ENCODE measurements around the gene LRFN5. TPM values are rescaled to one million over a fixed set of nuclear protein-coding genes. Genes with fewer than 3 reads are reported as not detected.

Gene LRFN5
- total and polyA plus RNA-seq, 9 donors: 5.6 to 13.7 (median 9.6) TPM

GRCh38 chr14:41636492-41637392 lies 30.1 kb downstream of the LRFN5 start:
- WGBS (ENCODE audit: insufficient coverage): 100% methylated on average over 1 of the region's 2 CpGs
- no peak for DNase-seq

GRCh38 chr14:41641690-41642089 lies 35.0 kb downstream of the LRFN5 start:
- no CpG with 5 or more reads among the region's 1 CpG for WGBS (ENCODE audit: insufficient coverage)
- Histone ChIP-seq H3K4me1 (ENCODE audit: control insufficient read depth, insufficient read depth, low read length) (no peaks in the 10 kb centered on the region), H3K27ac (ENCODE audit: low read length) (no peak overlapping the region), H3K4me3 (ENCODE audit: low read length) (no peak overlapping the region), H3K27me3 (ENCODE audit: control insufficient read depth, insufficient read depth, low read length) (no peaks in the 10 kb centered on the region), H3K36me3 (ENCODE audit: control insufficient read depth, insufficient read depth, low read length) (no peaks in the 10 kb centered on the region), H3K9me3 (replicated peaks; ENCODE audit: control insufficient read depth, low read depth, low read length) (no peaks in the 10 kb centered on the region)
- no peak for DNase-seq

More at GRCh38 chr14:41636492-41637392, 30.1 kb downstream of the LRFN5 start:
- Histone ChIP-seq H3K4me3 (ENCODE audit: low read length) (no peak overlapping the region), H3K27ac (ENCODE audit: low read length) (no peak overlapping the region), H3K27me3 (ENCODE audit: control insufficient read depth, insufficient read depth, low read length) (no peaks in the 10 kb centered on the region), H3K9me3 (replicated peaks; ENCODE audit: control insufficient read depth, low read depth, low read length) (no peaks in the 10 kb centered on the region), H3K4me1 (ENCODE audit: control insufficient read depth, insufficient read depth, low read length) (no peaks in the 10 kb centered on the region), H3K36me3 (ENCODE audit: control insufficient read depth, insufficient read depth, low read length) (no peaks in the 10 kb centered on the region)

GRCh38 chr14:41642367-41642766 lies 35.7 kb downstream of the LRFN5 start:
- DNase-seq: peak; percentile 24
- H3K9me3 ChIP-seq (replicated peaks; ENCODE audit: control insufficient read depth, low read depth, low read length): no peaks in the 10 kb centered on the region
- WGBS (ENCODE audit: insufficient coverage): no CpG with 5 or more reads among the region's 1 CpG
- no peaks in the 10 kb centered on the region for H3K36me3 ChIP-seq (ENCODE audit: control insufficient read depth, insufficient read depth, low read length)
- no peak overlapping the region for H3K4me3 ChIP-seq (ENCODE audit: low read length)
- no peak overlapping the region for H3K27ac ChIP-seq (ENCODE audit: low read length)
- H3K4me1 ChIP-seq (ENCODE audit: control insufficient read depth, insufficient read depth, low read length): no peaks in the 10 kb centered on the region
- no peaks in the 10 kb centered on the region for H3K27me3 ChIP-seq (ENCODE audit: control insufficient read depth, insufficient read depth, low read length)

GRCh38 chr14:41642789-41643188 lies 36.1 kb downstream of the LRFN5 start:
- no peak for DNase-seq
- Histone ChIP-seq H3K36me3 (ENCODE audit: control insufficient read depth, insufficient read depth, low read length) (no peaks in the 10 kb centered on the region), H3K4me1 (ENCODE audit: control insufficient read depth, insufficient read depth, low read length) (no peaks in the 10 kb centered on the region), H3K27ac (ENCODE audit: low read length) (no peak overlapping the region), H3K9me3 (replicated peaks; ENCODE audit: control insufficient read depth, low read depth, low read length) (no peaks in the 10 kb centered on the region), H3K27me3 (ENCODE audit: control insufficient read depth, insufficient read depth, low read length) (no peaks in the 10 kb centered on the region), H3K4me3 (ENCODE audit: low read length) (no peak overlapping the region)
- no CpG with 5 or more reads among the region's 2 CpGs for WGBS (ENCODE audit: insufficient coverage)

- WGBS (ENCODE audit: insufficient coverage): no CpG with 5 or more reads among the region's 1 CpG
- Histone ChIP-seq H3K4me3 (ENCODE audit: low read length) (no peak overlapping the region), H3K4me1 (ENCODE audit: control insufficient read depth, insufficient read depth, low read length) (no peaks in the 10 kb centered on the region), H3K27me3 (ENCODE audit: control insufficient read depth, insufficient read depth, low read length) (no peaks in the 10 kb centered on the region), H3K27ac (ENCODE audit: low read length) (no peak overlapping the region), H3K36me3 (ENCODE audit: control insufficient read depth, insufficient read depth, low read length) (no peaks in the 10 kb centered on the region), H3K9me3 (replicated peaks; ENCODE audit: control insufficient read depth, low read depth, low read length) (no peaks in the 10 kb centered on the region)
- no peak for DNase-seq
Measured at GRCh38 chr14:41644606-41645005, 37.9 kb downstream of the LRFN5 start.

- no peaks in the 10 kb centered on the region for H3K9me3 ChIP-seq (replicated peaks; ENCODE audit: control insufficient read depth, low read depth, low read length)
- no peaks in the 10 kb centered on the region for H3K36me3 ChIP-seq (ENCODE audit: control insufficient read depth, insufficient read depth, low read length)
- no peaks in the 10 kb centered on the region for H3K4me1 ChIP-seq (ENCODE audit: control insufficient read depth, insufficient read depth, low read length)
- no CpG with 5 or more reads among the region's 1 CpG for WGBS (ENCODE audit: insufficient coverage)
- DNase-seq: no peak
- H3K4me3 ChIP-seq (ENCODE audit: low read length): no peak overlapping the region
- no peak overlapping the region for H3K27ac ChIP-seq (ENCODE audit: low read length)
- H3K27me3 ChIP-seq (ENCODE audit: control insufficient read depth, insufficient read depth, low read length): no peaks in the 10 kb centered on the region
Measured at GRCh38 chr14:41650802-41651201, 44.1 kb downstream of the LRFN5 start.

- H3K4me1 ChIP-seq (ENCODE audit: control insufficient read depth, insufficient read depth, low read length): no peaks in the 10 kb centered on the region
- no peaks in the 10 kb centered on the region for H3K36me3 ChIP-seq (ENCODE audit: control insufficient read depth, insufficient read depth, low read length)
- H3K4me3 ChIP-seq (ENCODE audit: low read length): no peak overlapping the region
- no peaks in the 10 kb centered on the region for H3K27me3 ChIP-seq (ENCODE audit: control insufficient read depth, insufficient read depth, low read length)
- no peaks in the 10 kb centered on the region for H3K9me3 ChIP-seq (replicated peaks; ENCODE audit: control insufficient read depth, low read depth, low read length)
- no peak for DNase-seq
- WGBS (ENCODE audit: insufficient coverage): no CpG with 5 or more reads among the region's 1 CpG
- H3K27ac ChIP-seq (ENCODE audit: low read length): no peak overlapping the region
Measured at GRCh38 chr14:41654196-41654595, 47.5 kb downstream of the LRFN5 start.

GRCh38 chr14:41662780-41663472 lies 56.2 kb downstream of the LRFN5 start:
- Histone ChIP-seq H3K36me3 (ENCODE audit: control insufficient read depth, insufficient read depth, low read length) (no peaks in the 10 kb centered on the region), H3K27ac (ENCODE audit: low read length) (no peak overlapping the region), H3K9me3 (replicated peaks; ENCODE audit: control insufficient read depth, low read depth, low read length) (no peaks in the 10 kb centered on the region), H3K4me3 (ENCODE audit: low read length) (no peak overlapping the region), H3K4me1 (ENCODE audit: control insufficient read depth, insufficient read depth, low read length) (no peaks in the 10 kb centered on the region), H3K27me3 (ENCODE audit: control insufficient read depth, insufficient read depth, low read length) (no peaks in the 10 kb centered on the region)
- DNase-seq: no peak
- WGBS (ENCODE audit: insufficient coverage): 87% methylated on average over 3 of the region's 3 CpGs

- H3K4me3 ChIP-seq (ENCODE audit: low read length): no peak overlapping the region
- DNase-seq: peak; percentile 54
- no CpG with 5 or more reads among the region's 2 CpGs for WGBS (ENCODE audit: insufficient coverage)
- no peaks in the 10 kb centered on the region for H3K27me3 ChIP-seq (ENCODE audit: control insufficient read depth, insufficient read depth, low read length)
- no peak overlapping the region for H3K27ac ChIP-seq (ENCODE audit: low read length)
- no peaks in the 10 kb centered on the region for H3K4me1 ChIP-seq (ENCODE audit: control insufficient read depth, insufficient read depth, low read length)
- H3K36me3 ChIP-seq (ENCODE audit: control insufficient read depth, insufficient read depth, low read length): no peaks in the 10 kb centered on the region
- no peaks in the 10 kb centered on the region for H3K9me3 ChIP-seq (replicated peaks; ENCODE audit: control insufficient read depth, low read depth, low read length)
Measured at GRCh38 chr14:41663473-41663850, 56.8 kb downstream of the LRFN5 start.

- WGBS (ENCODE audit: insufficient coverage): no CpG with 5 or more reads among the region's 2 CpGs
Measured at GRCh38 chr14:41666301-41666700, 59.6 kb downstream of the LRFN5 start.

More at GRCh38 chr14:41666301-41666700, 59.6 kb downstream of the LRFN5 start:
- H3K27ac ChIP-seq (ENCODE audit: low read length): no peak overlapping the region
- no peaks in the 10 kb centered on the region for H3K27me3 ChIP-seq (ENCODE audit: control insufficient read depth, insufficient read depth, low read length)
- no peak for DNase-seq
- H3K9me3 ChIP-seq (replicated peaks; ENCODE audit: control insufficient read depth, low read depth, low read length): no peaks in the 10 kb centered on the region
- H3K4me1 ChIP-seq (ENCODE audit: control insufficient read depth, insufficient read depth, low read length): no peaks in the 10 kb centered on the region
- no peak overlapping the region for H3K4me3 ChIP-seq (ENCODE audit: low read length)
- H3K36me3 ChIP-seq (ENCODE audit: control insufficient read depth, insufficient read depth, low read length): no peaks in the 10 kb centered on the region
